ENCODE data around the gene GPR173.

- no peak for TF ChIP-seq CTCF (IDR thresholded peaks at IDR 0.05; ENCODE audit: poor library complexity)
- no peak for TF ChIP-seq EZH2 (IDR thresholded peaks at IDR 0.05; ENCODE audit: borderline replicate concordance)
- no peak for TF ChIP-seq EZH2phosphoT487 (IDR thresholded peaks at IDR 0.05; ENCODE audit: low read depth, severe bottlenecking, unreplicated experiment)
These were observed 6.8 kb downstream of the GPR173 start for GRCh38 chrX:53055244-53055849.
